GM18867 (cell line): ENCODE results near the gene URAD.

Experiments used
- ATAC-seq: cut with Tn5 transposase; IDR thresholded peaks from one replicate; pipeline ENCODE4 v1.9.1; 2021; ENCODE audit warnings: mild to moderate bottlenecking, moderate library complexity; ENCODE audit not compliant: unreplicated experiment

URAD gene

DNA sequence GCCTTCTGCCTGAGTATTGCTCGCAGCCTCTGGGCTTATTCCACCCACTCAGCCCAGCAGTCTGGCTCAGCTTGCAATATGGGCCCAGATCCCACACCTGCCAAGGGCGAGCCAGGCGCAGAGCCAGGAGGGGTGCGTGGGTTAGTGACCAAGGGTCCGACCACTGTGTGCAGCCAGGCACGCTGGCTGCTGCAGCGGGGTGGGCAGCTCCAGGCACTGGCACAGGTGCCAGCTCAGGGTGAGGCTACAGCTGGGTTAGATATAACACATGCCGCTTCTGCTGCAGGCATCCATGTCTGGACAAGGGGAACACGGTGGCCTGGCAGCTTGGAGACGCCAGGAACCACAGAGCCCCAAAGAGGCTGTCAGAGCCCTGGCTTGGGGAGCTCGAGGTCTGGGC lies 12.6 kb upstream of the URAD start:
- no peak for ATAC-seq

DNA sequence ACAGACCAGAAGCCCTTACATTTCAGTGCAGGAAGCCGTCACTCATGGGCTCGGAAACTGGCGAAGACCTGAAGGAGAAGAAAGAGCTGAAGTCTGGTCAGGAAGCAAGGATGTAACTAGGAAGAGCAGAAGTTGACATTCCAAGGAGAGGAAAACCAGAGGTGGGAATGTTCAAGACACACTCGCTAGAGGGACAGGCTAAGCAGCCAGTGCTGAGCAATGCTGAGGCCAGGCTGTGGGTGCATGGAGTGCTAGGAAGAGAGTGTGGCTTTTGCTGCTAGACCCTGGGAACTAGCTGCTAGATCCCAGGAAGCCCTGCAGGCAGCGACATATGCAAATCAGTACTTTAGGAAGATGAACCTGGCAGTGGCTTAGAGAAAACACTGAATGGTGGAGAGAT lies 12.1 kb upstream of the URAD start:
- no peak for ATAC-seq

DNA sequence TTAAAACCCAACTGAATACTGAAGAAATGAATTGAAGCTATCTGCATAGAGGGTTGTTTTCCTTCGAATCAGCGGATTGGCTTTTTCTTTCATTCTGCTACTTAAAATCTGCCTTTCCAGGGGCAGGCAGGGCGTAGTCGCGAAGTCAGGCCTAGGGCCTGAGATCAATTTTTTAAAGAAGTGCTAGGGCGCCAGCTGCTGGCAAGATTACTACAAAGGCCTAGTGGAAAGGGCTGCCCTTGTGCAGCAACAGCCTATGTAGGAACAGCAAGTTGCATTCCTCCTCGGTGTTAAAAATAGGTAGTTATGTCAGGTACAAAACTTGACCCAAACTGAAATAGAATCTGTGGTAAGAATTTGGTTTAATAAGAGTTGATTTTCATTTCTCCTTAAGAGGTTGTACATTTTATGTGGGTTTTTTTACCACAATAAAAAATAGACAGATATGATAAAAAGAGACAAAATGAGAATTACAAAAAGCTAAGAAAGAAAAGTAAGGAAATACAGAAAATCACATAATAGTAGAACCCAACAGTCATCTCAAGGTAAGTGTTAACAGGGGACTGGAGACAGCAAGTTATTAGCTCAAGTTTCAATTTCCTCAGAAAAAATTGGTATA lies 9.5 kb upstream of the URAD start:
- no peak for ATAC-seq

DNA sequence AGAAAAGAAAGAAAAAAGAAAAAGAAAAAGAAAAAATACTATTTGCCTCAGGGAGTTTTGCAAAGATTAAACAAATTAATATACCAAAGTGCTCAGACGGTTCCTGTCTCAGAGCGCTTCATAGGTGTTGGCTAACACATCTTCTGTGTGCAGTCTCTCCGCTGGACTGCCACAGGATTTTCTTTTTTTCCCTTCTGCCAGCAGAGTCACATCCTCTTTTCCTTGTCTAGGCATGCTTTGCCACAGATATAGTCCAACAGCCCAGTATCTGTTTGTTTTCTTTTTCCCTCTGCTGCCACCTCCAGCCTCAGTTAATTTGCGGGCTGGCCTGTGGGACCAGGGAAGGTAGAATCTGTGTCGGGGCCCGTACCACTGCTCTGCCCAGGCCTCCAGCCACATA lies 3.4 kb upstream of the URAD start:
- ATAC-seq, result no peak

DNA sequence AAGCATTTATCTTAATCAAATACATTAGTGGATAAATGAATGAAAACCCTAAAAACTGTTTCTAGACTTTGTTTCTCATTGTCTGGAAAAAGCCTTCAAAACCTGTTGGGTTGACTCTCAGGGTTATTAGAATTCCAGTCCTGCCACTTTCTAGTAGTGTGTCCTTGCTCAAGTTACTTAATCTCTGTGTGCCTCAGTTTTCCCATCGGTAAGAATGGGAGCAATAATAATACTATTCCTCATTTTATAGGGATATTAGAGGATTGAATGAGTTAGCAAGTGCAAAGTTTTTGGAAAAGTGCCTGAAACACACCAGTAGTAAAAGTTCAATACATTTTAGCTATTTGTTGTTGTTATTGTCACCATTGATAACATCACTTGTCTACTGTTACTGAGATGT lies 2.9 kb downstream of the URAD start:
- ATAC-seq, result no peak

DNA sequence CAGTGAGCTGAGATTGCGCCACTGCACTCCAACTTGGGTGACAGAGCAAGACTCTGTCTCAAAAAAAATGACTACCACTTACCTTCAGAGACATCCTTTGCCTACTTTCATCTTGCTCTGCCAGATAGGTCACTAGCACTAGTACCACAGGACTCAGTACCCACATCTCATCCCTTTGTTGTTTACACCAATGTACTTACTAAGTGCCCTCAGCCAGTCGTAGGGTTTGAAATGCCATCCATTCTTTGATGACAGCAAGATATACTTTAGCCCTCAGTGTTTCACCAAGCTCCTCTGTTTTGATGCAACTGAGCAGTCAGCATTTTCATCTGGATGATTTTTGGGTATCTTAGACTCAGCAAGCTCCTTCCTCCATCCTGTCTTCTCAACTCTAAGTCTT lies 6.1 kb downstream of the URAD start:
- no peak for ATAC-seq

DNA sequence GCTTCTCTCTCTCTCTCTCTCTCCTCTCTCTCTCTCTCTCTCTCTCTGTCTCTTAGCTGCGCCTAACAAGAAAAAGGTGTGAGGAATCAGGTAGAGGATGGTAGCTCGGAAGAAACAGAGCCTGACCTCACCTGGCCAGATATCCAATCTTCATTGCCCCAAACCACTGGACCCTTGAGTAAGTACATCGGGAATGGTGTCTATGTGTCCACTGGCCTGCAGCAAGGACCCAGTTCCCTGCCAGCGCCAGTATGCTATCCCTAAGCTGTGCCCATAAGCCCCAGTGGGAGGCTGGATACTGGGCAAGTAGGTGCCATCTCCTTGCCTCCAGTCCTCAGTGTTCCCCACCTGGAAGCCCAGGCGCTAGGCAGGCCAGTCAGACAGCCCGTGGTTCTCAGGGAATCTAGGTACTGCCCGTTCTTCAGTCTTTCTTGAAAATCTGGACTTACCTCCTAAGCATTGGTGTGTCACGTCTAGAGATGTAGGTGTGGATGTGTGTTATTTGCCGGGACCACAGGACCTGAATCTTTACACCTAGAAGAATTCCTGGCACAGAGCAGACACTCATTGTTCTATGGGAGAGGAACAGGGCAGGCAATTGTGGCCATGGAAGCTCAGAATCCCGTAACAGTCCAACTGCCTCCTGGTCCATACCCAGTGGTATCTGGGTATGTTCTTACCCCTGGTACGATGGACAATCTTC lies 7.3 kb downstream of the URAD start:
- no peak for ATAC-seq

DNA sequence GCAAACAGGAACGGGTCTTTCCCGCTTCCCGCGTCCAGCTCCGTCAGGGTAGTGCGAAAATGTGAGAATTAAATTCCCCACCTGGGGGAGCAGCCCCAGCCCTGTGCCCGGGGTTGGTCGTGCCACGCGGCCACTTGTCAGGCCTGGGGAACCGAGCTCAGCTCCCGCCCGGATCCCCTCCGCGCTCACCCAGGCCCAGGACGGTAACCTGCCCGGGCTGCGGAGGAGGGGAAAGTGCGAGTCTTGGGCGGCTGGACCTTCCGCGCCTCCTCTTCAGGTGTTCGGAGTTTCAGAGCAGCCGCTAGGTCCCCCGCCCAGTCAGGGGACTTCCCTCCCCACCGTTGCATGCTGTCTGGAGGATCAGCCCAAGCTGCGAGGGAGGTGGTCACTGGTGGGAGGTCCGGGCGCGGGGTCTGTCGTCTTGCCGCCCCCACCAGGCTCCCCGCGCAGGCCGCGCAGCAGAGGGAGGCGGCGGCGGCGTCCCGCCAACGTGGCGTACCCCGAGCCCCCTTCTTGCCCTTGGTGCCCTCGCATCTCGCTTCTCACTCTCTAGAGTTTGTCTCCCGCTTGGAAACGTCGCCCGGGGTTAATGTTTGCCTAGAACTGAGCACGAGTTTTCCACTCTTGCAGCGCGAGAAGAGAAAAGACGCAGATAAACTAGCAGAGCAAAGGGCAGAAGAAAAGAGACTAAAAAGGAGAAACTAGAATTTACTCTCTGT lies 8.1 kb downstream of the URAD start:
- no peak for ATAC-seq

DNA sequence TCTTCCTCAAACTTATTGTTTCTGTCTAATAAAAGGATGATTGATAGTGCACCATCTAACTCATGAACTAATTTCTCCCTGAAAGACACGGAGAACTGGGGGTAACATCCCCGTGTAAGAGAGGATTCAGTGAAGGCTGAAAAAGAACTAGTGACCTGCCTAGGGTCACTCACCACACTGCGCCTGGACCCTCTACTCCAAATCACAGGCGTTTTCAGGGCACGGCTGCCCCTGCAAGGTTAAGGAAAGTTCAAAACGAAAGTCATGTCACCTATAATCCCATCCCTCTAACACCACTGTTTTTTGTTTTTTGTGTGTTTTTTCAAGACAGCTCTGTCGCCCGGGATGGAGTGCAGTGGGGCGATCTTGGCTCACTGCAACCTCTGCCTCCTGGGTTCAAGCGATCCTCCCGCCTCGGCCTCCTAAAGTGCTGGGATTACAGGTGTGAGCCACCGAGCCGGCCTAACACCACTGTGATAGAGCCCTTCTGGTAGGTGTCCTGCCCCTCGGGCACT lies 8.7 kb downstream of the URAD start:
- no peak for ATAC-seq

DNA sequence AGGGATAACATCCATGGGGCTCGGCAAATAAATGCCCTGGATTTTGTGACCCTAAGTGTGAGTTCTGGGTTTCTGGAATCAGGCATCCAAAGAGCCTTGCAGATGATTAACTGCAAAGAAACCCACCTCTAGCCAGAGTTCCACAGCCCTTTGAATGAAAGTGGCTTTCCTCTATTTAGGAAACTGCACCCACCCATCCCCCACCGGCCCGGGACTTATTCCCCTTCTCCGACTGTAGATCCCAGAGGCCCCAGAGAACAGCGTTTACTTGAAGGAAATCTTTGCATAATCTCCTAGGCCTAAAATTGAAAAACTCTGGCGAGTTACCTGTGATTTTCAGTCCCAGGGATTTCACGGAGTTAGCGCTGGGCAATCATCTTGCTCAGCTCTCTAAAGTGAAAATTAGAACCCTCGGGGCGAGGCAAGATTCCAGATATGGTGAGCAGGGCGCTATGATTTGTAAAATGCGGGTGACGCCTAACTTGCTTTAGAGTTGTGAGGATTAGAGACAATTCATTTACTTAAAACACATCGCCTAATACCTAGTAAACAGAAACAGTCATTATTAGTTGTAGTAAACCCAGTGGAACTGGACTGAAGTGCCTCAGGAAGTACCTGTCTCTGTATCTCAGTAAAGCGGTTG lies 9.4 kb downstream of the URAD start:
- ATAC-seq, result no peak

DNA sequence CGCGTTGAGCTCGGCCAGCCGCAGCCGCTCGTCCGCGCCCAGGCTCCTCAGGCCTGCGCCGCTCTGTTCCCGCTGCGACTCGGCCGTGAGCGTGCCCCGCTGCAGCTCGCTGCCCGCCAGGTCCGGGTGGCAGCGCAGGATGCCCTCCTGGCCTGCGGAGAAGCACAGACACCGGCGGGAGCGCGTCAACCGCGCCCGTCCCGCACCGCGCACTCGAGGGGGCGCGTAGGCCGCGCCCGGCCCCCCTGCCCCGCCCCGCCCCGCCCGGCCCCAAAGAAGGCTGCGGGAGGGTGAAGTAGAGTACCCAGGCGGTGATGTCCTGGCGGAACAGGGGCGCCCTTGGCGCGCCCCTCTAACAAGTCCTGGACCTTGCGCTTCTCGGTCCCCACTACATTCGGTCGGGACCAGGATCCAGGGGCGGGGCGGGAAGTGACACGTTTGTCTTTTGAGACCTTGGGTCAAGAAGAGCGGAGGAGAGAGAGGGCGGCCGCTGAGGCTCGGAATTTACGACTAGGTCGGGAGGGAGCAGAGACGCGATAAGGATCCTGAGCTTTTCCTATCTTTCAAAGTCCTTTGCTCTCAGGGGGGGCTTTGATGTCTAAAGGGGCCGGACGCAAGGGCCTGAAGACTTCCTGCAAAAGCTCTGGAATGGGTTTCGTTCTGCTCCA lies 10.1 kb downstream of the URAD start:
- no peak for ATAC-seq

DNA sequence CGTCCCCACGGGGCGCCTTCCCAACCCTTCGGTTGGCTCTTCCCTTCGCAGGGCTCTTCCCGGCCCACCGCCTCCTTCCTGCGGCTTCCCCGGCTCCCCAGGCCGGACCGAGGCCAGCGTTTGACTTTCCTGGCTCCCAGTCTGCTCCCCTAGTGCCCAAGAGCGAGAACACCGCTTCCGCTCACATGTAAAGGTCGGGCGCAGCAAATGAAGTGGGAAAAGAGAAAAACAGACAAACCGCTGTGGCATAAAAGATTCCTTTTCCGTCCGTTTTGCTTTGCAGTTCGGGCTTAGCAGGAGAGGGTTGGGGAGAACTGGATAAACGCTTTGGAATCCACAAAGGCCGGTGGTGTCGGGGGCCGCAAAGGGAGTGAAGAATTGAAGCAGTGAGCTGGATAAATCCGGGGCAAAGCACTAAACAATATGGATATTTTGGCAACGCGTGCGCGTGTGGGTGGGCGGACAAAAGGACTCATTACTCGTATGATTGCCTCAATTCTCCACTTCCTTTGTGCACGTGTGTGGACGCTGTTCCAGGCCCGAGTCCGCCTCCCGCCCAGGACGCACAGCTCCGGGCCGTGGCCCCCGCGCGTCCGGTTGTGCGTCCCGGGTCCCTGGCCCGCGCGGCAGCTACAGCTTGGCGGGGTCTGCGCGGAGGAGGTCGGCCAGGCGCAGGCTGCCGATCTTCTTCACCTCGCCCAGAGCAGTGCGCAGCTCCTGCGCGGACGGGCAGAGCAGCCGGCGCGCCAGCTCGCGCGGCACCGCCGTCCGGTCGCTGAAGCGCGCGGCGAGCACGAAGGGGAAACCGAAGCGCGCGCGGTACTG lies 10.8 kb downstream of the URAD start:
- ATAC-seq, result no peak

DNA sequence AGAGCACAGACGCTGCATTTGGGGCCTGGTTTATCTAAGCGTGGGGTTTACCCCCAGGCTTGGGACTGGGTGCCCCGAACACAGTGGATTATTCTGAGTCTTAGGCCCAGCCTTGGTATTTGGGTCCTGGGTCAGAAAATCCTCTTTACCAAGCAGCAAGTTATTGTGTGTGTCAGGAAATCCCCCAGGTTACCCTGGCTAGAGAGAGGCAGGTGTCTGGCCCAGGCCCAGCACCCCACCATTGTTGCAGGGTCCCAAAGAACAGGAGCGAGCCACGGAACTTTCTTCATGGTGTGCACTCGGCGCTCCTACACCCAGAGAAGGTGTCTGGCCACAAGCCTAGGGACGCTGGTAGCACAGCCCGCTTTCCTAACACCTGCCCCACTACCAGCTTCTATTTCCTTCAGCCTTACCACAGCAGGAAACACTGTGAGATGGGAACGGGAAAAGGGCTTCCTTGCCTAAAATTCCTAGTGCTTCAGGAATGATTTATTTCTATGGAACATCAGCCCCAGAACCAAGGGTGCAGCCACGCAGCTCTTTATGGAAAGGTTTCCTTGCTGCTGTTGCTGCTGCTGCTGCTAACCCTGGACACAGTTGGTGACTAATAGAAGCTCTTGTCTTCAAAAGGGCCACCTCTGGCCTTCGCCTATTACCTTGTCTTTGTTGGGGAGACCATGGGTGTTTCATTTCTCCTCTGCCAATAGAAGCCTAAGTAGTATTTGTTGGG lies 12.0 kb downstream of the URAD start:
- ATAC-seq, result no peak

DNA sequence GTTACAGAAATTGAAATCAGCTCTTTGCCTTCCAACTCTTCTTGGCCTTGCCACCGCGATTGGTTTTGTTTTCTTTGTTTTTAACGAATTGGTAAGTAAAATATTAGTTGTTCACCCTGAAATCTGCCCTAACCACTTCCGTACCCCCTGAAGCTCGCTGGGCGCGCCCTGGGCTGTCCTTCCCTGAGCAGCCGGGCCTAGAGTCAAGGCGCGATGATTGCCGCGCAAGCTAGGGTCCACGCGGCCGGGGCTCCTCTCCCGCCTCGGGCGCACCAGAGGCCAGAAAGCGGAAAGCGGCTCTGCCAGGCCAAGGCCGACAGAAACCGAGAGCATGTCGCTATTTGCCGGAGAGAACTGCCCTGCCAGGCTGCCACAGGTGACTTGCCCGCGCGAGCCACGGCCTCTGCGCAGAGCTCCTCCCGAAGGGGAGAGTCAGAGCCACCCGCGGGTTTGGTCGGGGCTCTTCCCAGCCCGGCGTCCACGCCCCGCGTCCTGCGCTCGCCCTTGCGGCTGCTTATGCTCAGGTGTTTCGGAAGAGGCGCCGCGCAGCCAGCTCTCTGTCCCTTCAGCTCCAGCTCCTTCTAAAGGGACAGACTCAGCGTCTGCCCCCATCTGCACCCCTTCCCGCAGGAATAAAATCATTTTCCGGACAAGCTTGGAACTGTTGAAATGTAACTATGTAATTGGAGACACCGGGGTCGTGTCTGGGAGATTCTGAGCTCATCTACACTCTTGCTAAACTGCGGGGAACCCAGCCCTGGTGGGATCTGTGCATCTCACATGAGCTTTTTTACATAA lies 12.7 kb downstream of the URAD start:
- ATAC-seq, result no peak

DNA sequence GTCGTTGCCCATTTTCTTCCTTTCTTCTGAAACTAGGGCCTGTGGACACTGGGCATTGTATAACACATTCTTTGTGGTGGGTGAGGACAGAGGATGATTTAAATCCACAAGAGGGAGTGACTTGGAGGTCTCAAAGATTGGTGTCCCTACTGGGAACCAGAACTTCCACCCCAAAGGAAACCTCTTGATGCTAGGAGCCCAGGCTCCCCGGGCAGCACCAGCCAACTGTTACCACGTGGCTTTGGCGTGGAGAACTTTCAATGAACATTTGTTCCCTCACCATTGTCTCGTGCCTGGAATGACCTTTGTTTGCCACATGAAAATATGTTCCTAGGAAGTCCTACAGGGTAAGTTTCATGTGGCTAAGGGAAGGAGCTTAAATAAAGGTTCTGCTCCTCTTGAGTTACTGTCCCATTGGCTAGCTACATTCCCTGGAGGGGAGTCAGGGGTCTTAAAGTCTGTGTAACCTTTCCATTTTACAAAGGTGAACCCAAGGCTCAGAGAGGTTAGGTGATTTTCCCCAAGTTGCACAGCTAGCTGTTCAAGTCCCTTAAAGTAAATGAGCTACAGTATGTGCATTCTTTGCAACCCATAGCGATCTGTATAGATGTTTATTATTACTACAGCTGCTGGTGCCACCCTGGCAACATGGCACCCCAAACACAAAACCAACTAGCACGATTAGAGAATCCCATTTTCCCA lies 14.4 kb downstream of the URAD start:
- ATAC-seq, result no peak

DNA sequence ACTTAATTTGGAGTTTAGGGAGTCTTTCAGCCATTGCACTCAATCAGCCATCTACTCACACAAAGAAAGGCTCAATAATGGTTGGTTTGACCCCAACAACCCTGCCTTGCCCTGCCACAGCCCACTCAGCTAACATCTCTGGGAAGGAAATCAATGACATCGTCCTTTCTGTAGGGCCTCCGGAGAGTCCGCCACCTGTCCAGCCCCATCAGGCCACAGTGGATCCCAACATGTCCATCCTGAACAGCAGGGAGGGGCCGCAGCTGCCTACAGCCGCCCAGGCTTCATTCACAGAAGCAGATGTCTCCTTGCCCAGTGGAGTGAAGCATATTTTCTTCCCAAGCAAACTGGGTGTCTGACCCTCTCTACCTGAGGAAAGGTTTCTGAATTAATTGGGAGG lies 15.2 kb downstream of the URAD start:
- no peak for ATAC-seq

DNA sequence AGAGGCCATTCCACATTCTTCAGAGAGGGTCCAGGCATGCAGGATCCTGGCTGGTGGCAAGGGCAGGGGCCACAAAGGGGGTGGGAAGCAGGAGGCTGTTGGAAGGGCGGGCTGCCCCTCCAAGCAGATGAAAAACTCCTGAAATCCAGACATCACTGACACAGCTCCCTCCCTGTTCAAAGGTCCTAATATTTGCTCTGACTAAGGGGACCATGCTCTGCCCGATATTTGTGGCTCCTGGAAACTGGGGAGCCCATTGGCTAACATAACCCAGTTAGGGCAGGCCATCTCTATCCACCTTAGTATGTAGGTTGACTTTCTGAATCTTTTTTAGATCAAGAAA lies 16.0 kb downstream of the URAD start:
- no peak for ATAC-seq

DNA sequence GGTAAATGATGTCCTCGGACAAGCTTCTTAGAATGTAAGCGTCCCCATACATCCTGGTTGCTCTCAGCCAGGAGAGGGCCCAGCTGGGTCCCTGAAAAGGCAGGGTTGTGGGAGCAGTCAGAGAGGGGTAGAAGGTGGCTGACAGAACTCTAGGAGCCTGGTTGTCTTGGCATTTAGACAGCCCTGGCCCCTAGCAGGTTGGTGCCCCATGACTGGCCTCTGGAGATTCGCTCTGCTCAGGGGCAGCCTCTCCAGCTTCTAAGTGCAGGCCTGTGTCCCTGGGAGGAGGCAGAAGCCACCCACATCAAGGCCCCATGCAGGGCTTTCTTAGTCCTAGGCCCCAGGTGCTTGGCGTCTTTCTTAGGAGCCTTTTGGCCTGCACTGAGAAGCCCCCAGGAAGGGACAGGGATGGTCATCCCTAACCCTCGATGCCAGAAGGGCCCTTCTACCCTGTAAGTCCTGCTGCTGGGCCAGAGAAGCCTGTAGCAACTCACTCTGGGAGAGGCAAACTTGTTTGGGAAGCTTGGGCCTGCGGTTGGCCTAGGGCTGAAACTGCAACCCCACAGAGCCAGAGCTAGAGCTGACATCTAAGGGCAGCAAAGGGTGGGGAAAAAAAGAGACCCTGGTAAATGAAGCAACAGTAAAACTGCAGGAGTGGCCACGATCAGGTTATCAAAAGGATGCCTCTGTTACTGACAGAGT lies 16.6 kb downstream of the URAD start:
- ATAC-seq, result no peak
